K562 (cell line): Measurements from ENCODE around the gene CRYBG2. TPM values are rescaled to one million over a fixed set of nuclear protein-coding genes. Genes with fewer than 3 reads are reported as not detected.
A peak's percentile ranks its signal among the peaks of the same experiment; 100 is the strongest.

Experiments
- ARID1B ChIP-seq: fragments of 450-650 bp; IDR thresholded peaks from 2 replicates; pipeline ENCODE4 v1.6.1; 2016; ENCODE audit warnings: antibody characterized with exemption, mild to moderate bottlenecking, inconsistent platforms
- ESRRB ChIP-seq: fragments of 250-450 bp; sonication (Bioruptor Pico); IDR thresholded peaks from 2 replicates; pipeline ENCODE4 v1.5.0; 2020; ENCODE audit warnings: mild to moderate bottlenecking, moderate library complexity, borderline replicate concordance
- FOS ChIP-seq: IDR thresholded peaks from 3 replicates; pipeline ENCODE4 v1.6.1; 2011; ENCODE audit not compliant: insufficient read length; ENCODE audit errors: extremely low read depth
- MAFG ChIP-seq: fragments of 450-650 bp; conservative IDR thresholded peaks from 2 replicates; pipeline ENCODE4 v1.6.1; 2016; ENCODE audit warnings: missing genetic modification characterization, missing compliant biosample characterization
- MAZ ChIP-seq, 2 experiments: fragments of 450-650 bp in 1 of 2; sonication (generic) in 1 of 2; formaldehyde crosslinking; IDR thresholded peaks in 1 of 2; conservative IDR thresholded peaks in 1 of 2; 2 replicates each; pipeline versions ENCODE4 v1.4.0 to v1.5.0; 2020; ENCODE audit warnings: mild to moderate bottlenecking in 1 of 2, missing genetic modification reagents in 1 of 2
- MECOM ChIP-seq: fragments of 250-450 bp; sonication (Bioruptor Pico); IDR thresholded peaks from 2 replicates; pipeline ENCODE4 v1.8.0; 2022; ENCODE audit warnings: inconsistent platforms
- SP1 ChIP-seq: sonication (generic); formaldehyde crosslinking; IDR thresholded peaks from 2 replicates; pipeline ENCODE4 v1.8.1; 2022; ENCODE audit warnings: mild to moderate bottlenecking, missing genetic modification reagents
- SUPT5H ChIP-seq: fragments of 450-650 bp; IDR thresholded peaks from 2 replicates; pipeline ENCODE4 v1.6.1; 2016
- TSC22D4 ChIP-seq: fragments of 450-650 bp; IDR thresholded peaks from 2 replicates; pipeline ENCODE4 v1.6.1; 2016; ENCODE audit warnings: missing genetic modification characterization, missing biosample characterization, control low read depth
- USF2 ChIP-seq: sonication (generic); formaldehyde crosslinking; IDR thresholded peaks from 2 replicates; pipeline ENCODE4 v1.5.0; 2020; ENCODE audit warnings: missing genetic modification reagents
- ZNF316 ChIP-seq: fragments of 450-650 bp; IDR thresholded peaks from 2 replicates; pipeline ENCODE4 v1.6.1; 2016
- polyA plus RNA-seq, 8 experiments: library from polyadenylated mRNA; depleted of rRNA in 4 of 8; stranded (reverse) in 5 of 8; unstranded in 3 of 8; fragments of >200 nt; fragmentation: Nextera tagmentation in 2 of 8; fragmentation: Illumina TruSeq in 1 of 8; extraction: Ambion mirVana in 2 of 8; extraction: Trizol in 1 of 8; gene quantifications; 2 replicates each; pipeline versions ENCODE4 v1.2.1 to v1.2.3, GENCODE V29; 2011 to 2014; ENCODE audit warnings: inconsistent platforms in 1 of 8, missing spikeins in 1 of 8
- total RNA-seq, 7 experiments: library from RNA; depleted of rRNA in 6 of 7; stranded (reverse); fragments of >200 nt in 6 of 7; fragmentation: Illumina TruSeq in 2 of 7; extraction: Trizol in 2 of 7; gene quantifications; 2 replicates each; pipeline versions ENCODE4 v1.2.1 to v1.2.3, GENCODE V29; 2011 to 2021; ENCODE audit warnings: low replicate concordance in 1 of 7
- TF ChIP-seq, protein P1 (sequence below), 2 experiments: fragments of 450-650 bp; formaldehyde crosslinking in 1 of 2; IDR thresholded peaks; 2 replicates each; pipeline versions ENCODE4 v1.4.0 to v1.6.1; 2014 to 2020; ENCODE audit warnings: mild to moderate bottlenecking in 2 of 2, borderline replicate concordance in 1 of 2, low read depth in 1 of 2
- TF ChIP-seq, protein P2 (sequence below): fragments of 250-450 bp; sonication (Bioruptor Pico); IDR thresholded peaks from 2 replicates; pipeline ENCODE4 v1.4.0; 2020; ENCODE audit warnings: mild to moderate bottlenecking, moderate library complexity

CRYBG2 gene
- total and polyA plus RNA-seq, 9 of the 15 experiments (the other 6 are each of a cell fraction or from before 2014, with no cell fraction given) = 0.39 to 8.5 (median 3.7) TPM

GRCh38 chr1:26288311-26288941 lies 65.5 kb downstream of the CRYBG2 start (continued):
- TF ChIP-seq MECOM (CRISPR knock-in tag) (no peak), FOS (no peak), ESRRB (CRISPR knock-in tag) (no peak), MAZ (CRISPR knock-in tag; conservative IDR thresholded peaks at IDR 0.05 in 1 of 2, IDR thresholded peaks at IDR 0.05 in 1 of 2) (peak in 1 of 2 experiments; percentile 64; a peak in 2 of 4 replicates), MAFG (no peak), USF2 (no peak), ZNF316 (no peak), TSC22D4 (tag) (no peak), ARID1B (peak; percentile 49), SP1 (CRISPR knock-in tag) (no peak), SUPT5H (no peak)
- TF ChIP-seq, protein P1, sequence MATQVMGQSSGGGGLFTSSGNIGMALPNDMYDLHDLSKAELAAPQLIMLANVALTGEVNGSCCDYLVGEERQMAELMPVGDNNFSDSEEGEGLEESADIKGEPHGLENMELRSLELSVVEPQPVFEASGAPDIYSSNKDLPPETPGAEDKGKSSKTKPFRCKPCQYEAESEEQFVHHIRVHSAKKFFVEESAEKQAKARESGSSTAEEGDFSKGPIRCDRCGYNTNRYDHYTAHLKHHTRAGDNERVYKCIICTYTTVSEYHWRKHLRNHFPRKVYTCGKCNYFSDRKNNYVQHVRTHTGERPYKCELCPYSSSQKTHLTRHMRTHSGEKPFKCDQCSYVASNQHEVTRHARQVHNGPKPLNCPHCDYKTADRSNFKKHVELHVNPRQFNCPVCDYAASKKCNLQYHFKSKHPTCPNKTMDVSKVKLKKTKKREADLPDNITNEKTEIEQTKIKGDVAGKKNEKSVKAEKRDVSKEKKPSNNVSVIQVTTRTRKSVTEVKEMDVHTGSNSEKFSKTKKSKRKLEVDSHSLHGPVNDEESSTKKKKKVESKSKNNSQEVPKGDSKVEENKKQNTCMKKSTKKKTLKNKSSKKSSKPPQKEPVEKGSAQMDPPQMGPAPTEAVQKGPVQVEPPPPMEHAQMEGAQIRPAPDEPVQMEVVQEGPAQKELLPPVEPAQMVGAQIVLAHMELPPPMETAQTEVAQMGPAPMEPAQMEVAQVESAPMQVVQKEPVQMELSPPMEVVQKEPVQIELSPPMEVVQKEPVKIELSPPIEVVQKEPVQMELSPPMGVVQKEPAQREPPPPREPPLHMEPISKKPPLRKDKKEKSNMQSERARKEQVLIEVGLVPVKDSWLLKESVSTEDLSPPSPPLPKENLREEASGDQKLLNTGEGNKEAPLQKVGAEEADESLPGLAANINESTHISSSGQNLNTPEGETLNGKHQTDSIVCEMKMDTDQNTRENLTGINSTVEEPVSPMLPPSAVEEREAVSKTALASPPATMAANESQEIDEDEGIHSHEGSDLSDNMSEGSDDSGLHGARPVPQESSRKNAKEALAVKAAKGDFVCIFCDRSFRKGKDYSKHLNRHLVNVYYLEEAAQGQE (IDR thresholded peaks at IDR 0.05; ENCODE audit: borderline replicate concordance) = 0 out of 2 replicates have a peak, but pooled peaks have one; percentile 12
- TF ChIP-seq, protein P1 (CRISPR knock-in tag; IDR thresholded peaks at IDR 0.05; ENCODE audit: low read depth) = 0 out of 2 replicates have a peak, but pooled peaks have one; percentile 49
- TF ChIP-seq, protein P2, sequence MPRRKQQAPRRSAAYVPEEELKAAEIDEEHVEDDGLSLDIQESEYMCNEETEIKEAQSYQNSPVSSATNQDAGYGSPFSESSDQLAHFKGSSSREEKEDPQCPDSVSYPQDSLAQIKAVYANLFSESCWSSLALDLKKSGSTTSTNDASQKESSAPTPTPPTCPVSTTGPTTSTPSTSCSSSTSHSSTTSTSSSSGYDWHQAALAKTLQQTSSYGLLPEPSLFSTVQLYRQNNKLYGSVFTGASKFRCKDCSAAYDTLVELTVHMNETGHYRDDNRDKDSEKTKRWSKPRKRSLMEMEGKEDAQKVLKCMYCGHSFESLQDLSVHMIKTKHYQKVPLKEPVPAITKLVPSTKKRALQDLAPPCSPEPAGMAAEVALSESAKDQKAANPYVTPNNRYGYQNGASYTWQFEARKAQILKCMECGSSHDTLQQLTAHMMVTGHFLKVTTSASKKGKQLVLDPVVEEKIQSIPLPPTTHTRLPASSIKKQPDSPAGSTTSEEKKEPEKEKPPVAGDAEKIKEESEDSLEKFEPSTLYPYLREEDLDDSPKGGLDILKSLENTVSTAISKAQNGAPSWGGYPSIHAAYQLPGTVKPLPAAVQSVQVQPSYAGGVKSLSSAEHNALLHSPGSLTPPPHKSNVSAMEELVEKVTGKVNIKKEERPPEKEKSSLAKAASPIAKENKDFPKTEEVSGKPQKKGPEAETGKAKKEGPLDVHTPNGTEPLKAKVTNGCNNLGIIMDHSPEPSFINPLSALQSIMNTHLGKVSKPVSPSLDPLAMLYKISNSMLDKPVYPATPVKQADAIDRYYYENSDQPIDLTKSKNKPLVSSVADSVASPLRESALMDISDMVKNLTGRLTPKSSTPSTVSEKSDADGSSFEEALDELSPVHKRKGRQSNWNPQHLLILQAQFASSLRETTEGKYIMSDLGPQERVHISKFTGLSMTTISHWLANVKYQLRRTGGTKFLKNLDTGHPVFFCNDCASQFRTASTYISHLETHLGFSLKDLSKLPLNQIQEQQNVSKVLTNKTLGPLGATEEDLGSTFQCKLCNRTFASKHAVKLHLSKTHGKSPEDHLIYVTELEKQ = no peak
